ENCODE data around the gene E4F1. TPM values are rescaled to one million over a fixed set of nuclear protein-coding genes. Genes with fewer than 3 reads are reported as not detected.

E4F1 gene
- total RNA-seq, 6 donors from 2014 or later = 24.9 to 153 (median 32.9) TPM

DNA sequence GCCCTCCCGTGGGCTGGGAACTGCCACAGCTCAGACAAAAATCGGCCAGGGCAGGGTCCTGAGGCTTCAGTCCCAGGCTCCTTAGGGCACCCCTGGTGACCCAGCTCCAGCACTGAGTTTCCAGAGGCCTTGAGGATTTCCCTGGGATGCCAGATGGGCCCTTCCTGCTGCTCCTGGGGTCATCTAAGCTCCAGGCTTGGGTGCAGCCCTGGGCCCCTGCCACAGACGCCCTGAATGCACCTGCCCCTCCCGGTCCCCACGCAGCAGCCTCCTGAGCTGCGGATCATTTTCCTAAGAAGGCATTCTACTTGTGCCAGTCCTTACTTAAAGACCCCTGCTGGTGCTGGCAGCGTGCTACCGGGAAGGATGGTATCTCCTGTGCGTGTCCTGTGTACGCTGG lies 50.5 kb downstream of the E4F1 start:
- 87 to 93% methylated on average over 6 to 10 of the region's 10 CpGs for WGBS, 2 donors
- DNase-seq = no peak
- TF ChIP-seq EP300 (IDR thresholded peaks at IDR 0.05) (no peak), POLR2AphosphoS5 (IDR thresholded peaks at IDR 0.05) (no peak), POLR2A (IDR thresholded peaks at IDR 0.05) (no peak)
- TF ChIP-seq, protein P1, sequence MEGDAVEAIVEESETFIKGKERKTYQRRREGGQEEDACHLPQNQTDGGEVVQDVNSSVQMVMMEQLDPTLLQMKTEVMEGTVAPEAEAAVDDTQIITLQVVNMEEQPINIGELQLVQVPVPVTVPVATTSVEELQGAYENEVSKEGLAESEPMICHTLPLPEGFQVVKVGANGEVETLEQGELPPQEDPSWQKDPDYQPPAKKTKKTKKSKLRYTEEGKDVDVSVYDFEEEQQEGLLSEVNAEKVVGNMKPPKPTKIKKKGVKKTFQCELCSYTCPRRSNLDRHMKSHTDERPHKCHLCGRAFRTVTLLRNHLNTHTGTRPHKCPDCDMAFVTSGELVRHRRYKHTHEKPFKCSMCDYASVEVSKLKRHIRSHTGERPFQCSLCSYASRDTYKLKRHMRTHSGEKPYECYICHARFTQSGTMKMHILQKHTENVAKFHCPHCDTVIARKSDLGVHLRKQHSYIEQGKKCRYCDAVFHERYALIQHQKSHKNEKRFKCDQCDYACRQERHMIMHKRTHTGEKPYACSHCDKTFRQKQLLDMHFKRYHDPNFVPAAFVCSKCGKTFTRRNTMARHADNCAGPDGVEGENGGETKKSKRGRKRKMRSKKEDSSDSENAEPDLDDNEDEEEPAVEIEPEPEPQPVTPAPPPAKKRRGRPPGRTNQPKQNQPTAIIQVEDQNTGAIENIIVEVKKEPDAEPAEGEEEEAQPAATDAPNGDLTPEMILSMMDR (IDR thresholded peaks at IDR 0.05) = no peak

DNA sequence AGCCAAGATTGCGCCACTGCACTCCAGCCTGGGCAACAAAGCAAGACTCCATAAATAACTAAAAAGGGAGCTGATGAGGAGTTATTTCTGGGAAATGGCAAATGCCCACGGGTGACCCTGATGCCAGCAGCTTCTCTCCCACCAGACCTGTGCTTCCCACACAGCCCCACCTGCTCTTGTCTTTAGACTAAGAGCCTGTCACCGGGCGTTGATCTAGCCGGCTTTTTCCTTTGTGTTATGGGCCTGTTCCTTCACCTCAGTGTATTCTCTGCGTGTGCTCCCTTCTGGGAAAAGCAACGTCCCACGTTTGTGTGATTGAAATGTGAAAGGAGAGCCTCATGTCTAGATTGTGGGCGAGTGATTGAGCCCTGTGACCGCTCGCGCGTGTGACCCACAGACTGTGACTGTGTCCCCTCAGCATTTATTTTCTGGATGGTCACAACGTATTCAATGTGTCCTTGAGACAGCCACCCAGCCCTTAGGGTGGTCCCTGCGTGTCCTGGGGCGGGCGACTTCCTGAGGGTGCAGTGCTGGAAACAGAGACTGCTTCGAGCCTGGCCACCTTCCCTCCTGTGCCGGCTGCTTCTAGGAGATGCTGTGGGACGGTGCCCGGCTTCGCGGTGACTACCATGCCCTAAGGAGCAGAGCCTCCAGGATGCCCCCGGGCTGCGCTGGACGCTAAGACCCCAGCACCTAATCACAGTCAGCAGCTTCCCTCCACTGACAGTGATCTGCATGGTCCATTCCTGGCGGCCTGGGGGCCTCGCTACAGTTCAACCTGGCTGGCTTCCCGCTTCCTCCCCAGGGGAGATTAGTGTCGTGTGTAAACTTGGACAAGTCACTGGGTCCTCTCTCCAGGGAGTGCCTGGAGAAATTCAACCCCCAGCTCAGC lies 52.3 kb downstream of the E4F1 start:
- Histone ChIP-seq H3K4me1 (peaks cover 0 to 9% (median 0%) of the 10 kb centered on the region in 4 donors), H3K27me3 (no peaks in the 10 kb centered on the region), H3K4me3 (no peak overlapping the region), H3K36me3 (peaks cover 12 to 50% (median 44%) of the 10 kb centered on the region in 4 donors), H3K9me3 (no peaks in the 10 kb centered on the region), H3K27ac (no peak overlapping the region)
- no peak for ATAC-seq (ENCODE audit: low FRiP score in 2 of 2)
- 75 to 87% methylated on average over 14 to 26 of the region's 30 CpGs for WGBS, 2 donors
- DNase-seq = no peak
- TF ChIP-seq POLR2A (IDR thresholded peaks at IDR 0.05) (peak in 1 of 4 donors; percentile 20), POLR2AphosphoS5 (IDR thresholded peaks at IDR 0.05) (no peak)

More for the DNA sequence above, 50.5 kb downstream of the E4F1 start:
- H3K4me1 ChIP-seq = peaks cover 11 to 22% (median 13%) of the 10 kb centered on the region in 4 donors
- H3K27ac ChIP-seq = no peak overlapping the region
- H3K36me3 ChIP-seq = peaks cover 2 to 34% (median 32%) of the 10 kb centered on the region in 4 donors
- H3K4me3 ChIP-seq = no peak overlapping the region
- no peaks in the 10 kb centered on the region for H3K27me3 ChIP-seq
- no peaks in the 10 kb centered on the region for H3K9me3 ChIP-seq
- ATAC-seq (ENCODE audit: low FRiP score in 2 of 2) = no peak

DNA sequence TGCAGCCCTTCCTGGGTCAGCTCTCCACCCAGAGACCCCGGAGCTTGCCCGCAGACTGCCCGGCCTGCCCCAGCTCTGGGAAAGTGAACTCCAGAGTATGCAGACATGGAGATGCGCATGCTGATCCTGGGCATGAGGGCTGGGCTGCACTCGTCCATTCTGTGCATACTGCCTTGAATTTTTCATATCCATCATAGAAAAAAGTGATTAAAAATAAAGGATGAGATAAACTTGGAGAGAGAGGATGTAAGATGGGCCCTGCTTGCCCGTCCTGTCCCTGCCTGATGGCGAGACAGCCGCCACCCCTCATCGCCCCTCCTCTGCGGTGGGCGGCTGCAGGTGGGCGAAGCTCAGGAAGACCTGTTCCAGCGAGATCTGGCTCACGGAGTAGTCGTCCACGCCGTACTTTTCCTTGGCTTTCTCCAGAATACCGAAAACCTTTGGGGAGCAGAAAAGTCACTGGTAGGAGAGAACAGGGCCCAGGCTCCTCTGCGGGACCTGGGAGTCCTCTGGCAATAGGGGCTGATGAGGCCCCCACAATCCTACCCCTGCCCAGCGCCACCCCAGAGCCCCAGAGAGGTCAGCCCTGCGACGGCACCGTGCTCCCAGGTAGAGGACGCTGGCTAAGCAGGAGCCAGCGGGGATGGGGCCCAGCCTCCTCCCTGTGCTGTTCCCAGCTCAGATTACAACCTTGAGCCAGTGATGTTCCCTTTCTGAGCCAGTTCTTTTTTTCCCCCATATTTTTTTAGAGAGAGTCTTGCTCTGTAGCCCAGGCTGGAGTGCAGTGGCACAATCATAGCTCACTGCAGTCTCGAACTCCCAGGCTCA lies 53.2 kb downstream of the E4F1 start:
- no peak for DNase-seq
- Histone ChIP-seq H3K4me1 (peaks cover 0 to 9% (median 0%) of the 10 kb centered on the region in 4 donors), H3K27me3 (no peaks in the 10 kb centered on the region), H3K4me3 (no peak overlapping the region), H3K27ac (no peak overlapping the region), H3K36me3 (peaks cover 16 to 59% (median 51%) of the 10 kb centered on the region in 4 donors), H3K9me3 (no peaks in the 10 kb centered on the region)
- TF ChIP-seq EP300 (IDR thresholded peaks at IDR 0.05) (no peak), POLR2A (IDR thresholded peaks at IDR 0.05) (no peak), POLR2AphosphoS5 (IDR thresholded peaks at IDR 0.05) (no peak)
- TF ChIP-seq, protein P1 (IDR thresholded peaks at IDR 0.05) = no peak
- WGBS, 2 donors = 85 to 87% methylated on average over 22 to 26 of the region's 26 CpGs
- ATAC-seq (ENCODE audit: low FRiP score in 2 of 2) = no peak

DNA sequence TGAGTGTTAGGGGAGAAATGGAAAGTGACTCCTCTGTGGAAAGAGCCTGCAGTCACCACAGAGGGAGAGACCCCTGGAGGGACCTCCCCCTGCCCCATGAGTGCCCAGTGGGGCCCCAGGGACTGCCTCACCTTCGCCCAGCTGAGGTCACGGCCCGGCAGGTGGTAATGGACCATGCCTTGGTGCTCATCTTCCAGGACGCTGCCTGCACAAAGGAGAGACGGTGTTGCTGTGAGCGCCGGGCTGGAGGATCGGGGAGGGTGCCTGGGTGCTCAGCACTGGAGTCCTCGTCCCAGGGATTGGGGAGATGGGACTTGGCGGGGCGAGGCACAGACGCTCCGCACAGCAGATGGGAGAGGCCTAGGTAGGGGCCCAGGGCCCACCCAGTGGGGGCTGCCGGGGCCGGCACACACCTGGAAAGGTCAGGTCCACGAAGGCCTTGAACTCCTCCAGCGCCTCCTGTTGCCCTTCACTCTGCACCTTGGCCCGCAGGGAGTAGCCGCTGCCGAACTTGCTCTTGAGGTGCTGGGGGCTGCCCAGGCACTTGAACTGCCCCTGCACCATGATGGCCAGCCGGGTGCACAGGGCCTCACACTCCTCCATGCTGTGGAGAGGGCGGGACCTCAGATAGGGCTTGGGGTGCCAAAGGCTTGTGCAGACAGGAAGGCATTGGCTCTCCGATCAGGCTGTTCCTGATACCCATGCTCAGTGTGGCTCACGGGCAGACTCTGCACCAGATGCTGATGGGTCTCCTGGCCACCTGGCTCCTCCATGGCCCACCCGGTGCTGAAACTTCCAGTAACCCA lies 54.3 kb downstream of the E4F1 start:
- DNase-seq = no peak
- Histone ChIP-seq H3K27ac (no peak overlapping the region), H3K4me3 (no peak overlapping the region), H3K27me3 (no peaks in the 10 kb centered on the region), H3K36me3 (peaks cover 16 to 60% (median 54%) of the 10 kb centered on the region in 4 donors), H3K9me3 (no peaks in the 10 kb centered on the region), H3K4me1 (peaks cover 0 to under 1% (median 0%) of the 10 kb centered on the region in 4 donors)
- 90 to 95% methylated on average over 16 to 22 of the region's 25 CpGs for WGBS, 2 donors
- no peak for ATAC-seq (ENCODE audit: low FRiP score in 2 of 2)
- TF ChIP-seq EP300 (IDR thresholded peaks at IDR 0.05) (no peak), POLR2A (IDR thresholded peaks at IDR 0.05) (no peak), POLR2AphosphoS5 (IDR thresholded peaks at IDR 0.05) (no peak)
- TF ChIP-seq, protein P1 (IDR thresholded peaks at IDR 0.05) = no peak
